ENCODE data around the gene HIGD2B.
"Not testable (repeated sequence)": the region's sequence is repeated elsewhere in the genome, so short reads cannot be mapped to it uniquely, and the experiment has no call there.

The HIGD2B gene

DNA sequence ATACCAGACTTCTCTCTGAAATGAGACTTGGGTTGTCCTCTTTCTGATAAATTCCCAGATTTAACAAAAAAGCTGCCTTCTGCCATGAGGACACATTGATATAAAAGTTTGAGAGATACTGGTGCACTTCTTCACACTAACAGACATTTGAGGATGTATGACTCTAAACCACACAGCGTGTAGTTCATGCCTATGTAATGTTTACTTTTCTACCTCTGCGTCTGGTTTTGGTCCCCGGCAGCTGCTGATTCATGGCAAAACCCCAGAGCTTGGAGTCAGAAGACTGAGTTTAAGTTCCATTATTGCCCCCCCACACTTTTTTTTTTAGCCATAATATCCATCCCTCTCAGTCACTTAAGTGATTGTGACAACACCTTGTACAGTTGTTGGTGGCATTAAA, 30.0 kb downstream of the HIGD2B start:
- not testable (repeated sequence) for H3K4me3 ChIP-seq (ENCODE audit: low read length); H3K56ac ChIP-seq (ENCODE audit: low read length); H3K79me1 ChIP-seq (ENCODE audit: low read length); H3K79me2 ChIP-seq (ENCODE audit: control insufficient read depth, insufficient read depth, low read length); H4K5ac ChIP-seq (ENCODE audit: low read length); H3K4me1 ChIP-seq (ENCODE audit: control insufficient read depth, low read depth, low read length); H2BK5ac ChIP-seq (ENCODE audit: low read length); H3K4me2 ChIP-seq (ENCODE audit: low read length); H2AK5ac ChIP-seq (ENCODE audit: low read length); H2BK120ac ChIP-seq (ENCODE audit: low read depth, low read length); H4K8ac ChIP-seq (ENCODE audit: low read depth, low read length); H3K9ac ChIP-seq (ENCODE audit: low read length); H3K18ac ChIP-seq (ENCODE audit: low read length); H3K36me3 ChIP-seq (ENCODE audit: control insufficient read depth, insufficient read depth, low read length); DNase-seq; H3K27ac ChIP-seq (ENCODE audit: low read depth, low read length); H2BK15ac ChIP-seq (replicated peaks; ENCODE audit: low read depth); H3K23ac ChIP-seq (ENCODE audit: low read length); H3K4ac ChIP-seq (ENCODE audit: low read depth, low read length); H3K27me3 ChIP-seq (ENCODE audit: insufficient read depth, low read length, poor library complexity)
- WGBS (ENCODE audit: extremely low coverage, insufficient coverage, low lambda C conversion rate): no CpG with 5 or more reads among the region's 3 CpGs

DNA sequence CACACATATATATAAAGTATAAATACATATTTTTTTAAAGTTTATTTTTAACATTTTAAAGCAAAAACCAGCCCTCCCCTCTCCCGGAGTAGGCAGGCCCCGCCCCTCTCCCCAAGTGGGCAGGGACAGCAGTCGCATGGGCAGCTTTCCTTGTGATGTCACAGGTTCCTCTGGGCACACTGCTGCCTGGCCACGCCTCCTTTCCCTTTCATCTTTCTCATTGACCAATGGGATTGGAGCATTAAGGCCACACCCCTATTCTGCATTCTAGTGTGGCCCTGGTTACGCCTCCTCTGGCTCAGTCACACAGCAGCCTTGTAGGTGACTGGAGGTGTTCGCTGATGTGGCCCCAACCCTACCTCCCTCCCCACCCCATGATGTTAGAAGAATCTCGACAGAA, 31.6 kb downstream of the HIGD2B start, which contains the start of gene GOLGA6B:
Gene GOLGA6B, plus strand, starts transcription at position 301 of the 400 bp plus-strand sequence. Its CDS starts 41 bp downstream, at position 342.
- H3K27me3 ChIP-seq (ENCODE audit: insufficient read depth, low read length, poor library complexity); H3K4me3 ChIP-seq (ENCODE audit: low read length); H2BK15ac ChIP-seq (replicated peaks; ENCODE audit: low read depth); H3K23ac ChIP-seq (ENCODE audit: low read length); H3K9ac ChIP-seq (ENCODE audit: low read length); H3K27ac ChIP-seq (ENCODE audit: low read depth, low read length); H4K8ac ChIP-seq (ENCODE audit: low read depth, low read length); H3K18ac ChIP-seq (ENCODE audit: low read length); H3K4ac ChIP-seq (ENCODE audit: low read depth, low read length); H3K4me2 ChIP-seq (ENCODE audit: low read length); H3K36me3 ChIP-seq (ENCODE audit: control insufficient read depth, insufficient read depth, low read length); DNase-seq; H4K5ac ChIP-seq (ENCODE audit: low read length); H2AK5ac ChIP-seq (ENCODE audit: low read length); H3K56ac ChIP-seq (ENCODE audit: low read length); H3K79me1 ChIP-seq (ENCODE audit: low read length); H2BK120ac ChIP-seq (ENCODE audit: low read depth, low read length); H2BK5ac ChIP-seq (ENCODE audit: low read length); H3K79me2 ChIP-seq (ENCODE audit: control insufficient read depth, insufficient read depth, low read length); H3K4me1 ChIP-seq (ENCODE audit: control insufficient read depth, low read depth, low read length): not testable (repeated sequence)
- no CpG with 5 or more reads among the region's 7 CpGs for WGBS (ENCODE audit: extremely low coverage, insufficient coverage, low lambda C conversion rate)

DNA sequence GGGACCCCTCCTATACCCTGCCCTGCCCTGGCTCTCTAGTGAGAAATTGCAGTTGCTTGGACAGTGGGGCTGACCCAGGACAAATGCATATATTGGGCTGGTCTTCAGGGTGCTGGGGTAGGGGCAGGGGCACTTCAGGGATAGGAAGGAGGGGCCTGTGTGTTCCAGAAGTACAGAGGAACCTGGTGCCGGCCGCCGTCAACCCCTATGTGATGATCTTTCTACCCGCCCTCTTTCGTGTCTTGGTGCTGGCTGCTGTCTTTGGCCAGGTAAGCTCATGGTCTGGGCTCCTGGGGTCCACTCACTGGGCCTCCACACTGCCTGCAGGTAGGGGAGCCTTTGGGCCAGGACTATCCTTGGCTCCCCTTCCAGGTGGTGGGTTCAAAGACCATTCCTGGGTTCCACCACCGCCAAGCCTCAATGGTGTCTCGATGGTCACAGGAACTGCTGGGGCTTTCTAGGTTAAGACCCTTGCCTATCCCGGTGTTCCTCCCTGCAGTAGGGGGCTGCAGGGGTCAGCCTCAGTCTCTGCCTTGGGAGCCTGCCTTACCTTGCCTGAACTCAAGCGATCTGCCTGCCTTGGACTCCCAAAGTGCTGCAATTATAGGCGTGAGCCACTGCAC, 37.2 kb downstream of the HIGD2B start:
- DNase-seq; H3K79me2 ChIP-seq (ENCODE audit: control insufficient read depth, insufficient read depth, low read length); H3K27me3 ChIP-seq (ENCODE audit: insufficient read depth, low read length, poor library complexity); H3K4me3 ChIP-seq (ENCODE audit: low read length); H3K27ac ChIP-seq (ENCODE audit: low read depth, low read length); H3K23ac ChIP-seq (ENCODE audit: low read length); H3K9ac ChIP-seq (ENCODE audit: low read length); H3K4ac ChIP-seq (ENCODE audit: low read depth, low read length); H2BK5ac ChIP-seq (ENCODE audit: low read length); H3K56ac ChIP-seq (ENCODE audit: low read length); H3K79me1 ChIP-seq (ENCODE audit: low read length); H4K5ac ChIP-seq (ENCODE audit: low read length); H3K4me1 ChIP-seq (ENCODE audit: control insufficient read depth, low read depth, low read length); H2AK5ac ChIP-seq (ENCODE audit: low read length); H4K8ac ChIP-seq (ENCODE audit: low read depth, low read length); H3K4me2 ChIP-seq (ENCODE audit: low read length); H2BK120ac ChIP-seq (ENCODE audit: low read depth, low read length); H3K18ac ChIP-seq (ENCODE audit: low read length); H3K36me3 ChIP-seq (ENCODE audit: control insufficient read depth, insufficient read depth, low read length); H2BK15ac ChIP-seq (replicated peaks; ENCODE audit: low read depth): not testable (repeated sequence)
- WGBS (ENCODE audit: extremely low coverage, insufficient coverage, low lambda C conversion rate): no CpG with 5 or more reads among the region's 10 CpGs

DNA sequence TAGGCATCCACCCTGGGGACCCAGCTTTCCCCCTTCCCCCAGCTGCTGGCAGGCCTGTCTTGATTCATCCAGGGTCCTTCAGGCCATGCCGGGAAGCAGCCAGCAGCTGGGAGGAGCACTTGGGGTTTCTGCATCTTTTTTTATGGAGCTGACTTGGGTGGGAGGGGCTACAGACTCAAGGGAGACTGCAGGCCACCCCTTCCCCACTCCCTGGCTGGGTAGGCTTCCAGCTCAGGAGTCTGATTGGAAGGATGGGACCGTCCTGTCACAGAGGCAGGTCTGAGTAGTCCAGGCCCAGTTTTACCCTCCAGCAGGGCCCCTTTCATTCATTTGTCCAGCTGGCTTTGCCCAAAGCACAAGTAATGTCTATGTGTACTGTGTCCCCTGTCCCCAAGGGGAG, 43.7 kb downstream of the HIGD2B start:
- not testable (repeated sequence) for H4K5ac ChIP-seq (ENCODE audit: low read length); H2BK120ac ChIP-seq (ENCODE audit: low read depth, low read length); H3K56ac ChIP-seq (ENCODE audit: low read length); H3K4me3 ChIP-seq (ENCODE audit: low read length); H2BK5ac ChIP-seq (ENCODE audit: low read length); H3K23ac ChIP-seq (ENCODE audit: low read length); H2BK15ac ChIP-seq (replicated peaks; ENCODE audit: low read depth); H3K79me1 ChIP-seq (ENCODE audit: low read length); H4K8ac ChIP-seq (ENCODE audit: low read depth, low read length); H3K27me3 ChIP-seq (ENCODE audit: insufficient read depth, low read length, poor library complexity); H2AK5ac ChIP-seq (ENCODE audit: low read length); H3K9ac ChIP-seq (ENCODE audit: low read length); H3K18ac ChIP-seq (ENCODE audit: low read length); H3K79me2 ChIP-seq (ENCODE audit: control insufficient read depth, insufficient read depth, low read length); H3K4ac ChIP-seq (ENCODE audit: low read depth, low read length); DNase-seq; H3K4me1 ChIP-seq (ENCODE audit: control insufficient read depth, low read depth, low read length); H3K27ac ChIP-seq (ENCODE audit: low read depth, low read length); H3K36me3 ChIP-seq (ENCODE audit: control insufficient read depth, insufficient read depth, low read length); H3K4me2 ChIP-seq (ENCODE audit: low read length)
- WGBS (ENCODE audit: extremely low coverage, insufficient coverage, low lambda C conversion rate): no CpG with 5 or more reads among the region's 2 CpGs

DNA sequence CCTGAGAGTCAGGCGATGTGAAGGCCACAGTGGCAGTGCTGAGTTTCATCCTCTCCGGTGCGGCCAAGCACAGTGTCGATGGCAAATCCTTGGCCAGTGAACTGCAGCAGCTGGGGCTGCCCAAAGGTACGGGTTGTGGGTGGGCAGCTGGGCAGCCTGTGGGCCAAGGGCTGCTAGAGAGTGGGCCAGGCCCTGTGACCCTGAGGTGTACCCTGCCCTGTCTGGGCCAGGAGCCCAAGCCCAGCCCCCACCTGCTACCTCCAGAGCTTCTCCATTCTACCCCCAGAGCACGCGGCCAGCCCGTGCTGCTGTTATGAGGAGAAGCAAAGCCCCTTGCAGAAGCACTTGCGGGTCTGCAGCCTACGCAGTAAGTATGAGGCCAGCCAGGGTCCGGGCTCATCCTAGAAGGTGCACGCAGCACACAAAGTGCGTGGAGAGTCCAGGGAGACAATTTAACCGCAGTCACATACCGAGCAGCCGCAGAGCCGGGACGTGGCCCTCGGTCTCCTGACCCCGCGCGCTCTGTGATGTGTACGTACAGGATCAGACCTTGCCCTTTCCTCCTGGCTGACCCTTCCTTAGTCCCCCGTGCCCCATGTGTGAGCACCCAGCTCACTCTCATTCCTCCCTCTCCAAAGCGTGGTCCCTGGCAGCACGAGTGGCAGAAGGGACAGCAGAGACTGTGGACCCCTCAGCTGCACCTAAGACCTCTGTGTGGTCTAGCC, 46.1 kb downstream of the HIGD2B start:
- H2BK5ac ChIP-seq (ENCODE audit: low read length); H2AK5ac ChIP-seq (ENCODE audit: low read length); H2BK120ac ChIP-seq (ENCODE audit: low read depth, low read length); H3K18ac ChIP-seq (ENCODE audit: low read length); H3K4me2 ChIP-seq (ENCODE audit: low read length); H3K56ac ChIP-seq (ENCODE audit: low read length); H3K4me1 ChIP-seq (ENCODE audit: control insufficient read depth, low read depth, low read length); H3K27me3 ChIP-seq (ENCODE audit: insufficient read depth, low read length, poor library complexity); H3K79me1 ChIP-seq (ENCODE audit: low read length); H3K23ac ChIP-seq (ENCODE audit: low read length); DNase-seq; H3K4me3 ChIP-seq (ENCODE audit: low read length); H4K8ac ChIP-seq (ENCODE audit: low read depth, low read length); H4K5ac ChIP-seq (ENCODE audit: low read length); H3K4ac ChIP-seq (ENCODE audit: low read depth, low read length); H3K79me2 ChIP-seq (ENCODE audit: control insufficient read depth, insufficient read depth, low read length); H3K36me3 ChIP-seq (ENCODE audit: control insufficient read depth, insufficient read depth, low read length); H2BK15ac ChIP-seq (replicated peaks; ENCODE audit: low read depth); H3K27ac ChIP-seq (ENCODE audit: low read depth, low read length); H3K9ac ChIP-seq (ENCODE audit: low read length): not testable (repeated sequence)
- no CpG with 5 or more reads among the region's 26 CpGs for WGBS (ENCODE audit: extremely low coverage, insufficient coverage, low lambda C conversion rate)
